Activated T-helper 2 cell treated with anti-CD3 and anti-CD28 coated beads, Interferon-gamma antibody, Interleukin-2, Interleukin-4, amounts not matched to agents 10 μg/mL and 5 μg/mL and 100 μg/mL, durations not matched to agents 14 hours and 24 hours and 36 hours (primary cell): ENCODE data around the gene PHOSPHO1. TPM values are rescaled to one million over a fixed set of nuclear protein-coding genes. Genes with fewer than 3 reads are reported as not detected.

Experiments used
- DNase-seq: peaks from one replicate; pipeline ENCODE4 v3.0.0; 2021; ENCODE audit warnings: low spot score
- H3K27ac Mint-ChIP-seq: one replicate; pipeline ENCODE4 v1.8.0; 2021; ENCODE audit warnings: mixed read lengths
- H3K27me3 Mint-ChIP-seq: one replicate; pipeline ENCODE4 v1.8.0; 2021; ENCODE audit warnings: low read depth, mixed read lengths
- H3K36me3 Mint-ChIP-seq: one replicate; pipeline ENCODE4 v1.8.0; 2021; ENCODE audit warnings: low read depth, mixed read lengths
- H3K4me1 Mint-ChIP-seq: one replicate; pipeline ENCODE4 v1.8.0; 2021; ENCODE audit warnings: low read depth, mixed read lengths
- H3K4me3 Mint-ChIP-seq: one replicate; pipeline ENCODE4 v1.8.0; 2021; ENCODE audit warnings: low read depth, mild to moderate bottlenecking, moderate library complexity, mixed read lengths
- H3K9me3 Mint-ChIP-seq: one replicate; pipeline ENCODE4 v1.8.0; 2021; ENCODE audit warnings: mixed read lengths
- intact Hi-C: fragments of 100-400 bp; cut with micrococcal nuclease; formaldehyde crosslinking; loops from one replicate; pipeline ENCODE4 v1.15.1; 2023
- total RNA-seq: library from RNA; stranded (reverse); gene quantifications from 2 replicates; pipeline ENCODE4 v1.2.3, GENCODE V29; 2022

The PHOSPHO1 gene
- total RNA-seq, 1 donor from 2014 or later, result not detected

DNA sequence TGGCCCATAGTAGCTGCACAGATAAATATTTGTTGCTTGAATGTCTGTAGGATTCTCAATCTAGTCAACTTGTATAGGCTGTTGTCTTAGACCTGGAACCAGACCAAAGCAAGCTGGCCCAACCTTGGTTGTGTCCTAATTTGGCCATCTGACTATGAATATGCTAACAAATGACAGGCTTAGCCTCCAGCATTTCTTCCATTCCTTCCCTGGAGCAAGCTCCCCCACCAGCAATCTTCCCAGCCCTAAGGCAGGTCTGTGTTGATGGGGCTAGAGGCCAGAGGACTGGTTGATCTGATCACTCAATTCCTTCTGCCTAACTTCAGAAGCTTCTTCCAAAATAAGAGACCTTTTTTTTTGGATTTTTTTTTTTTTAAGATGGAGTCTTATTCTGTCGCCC lies 9.4 kb upstream of the PHOSPHO1 start:
- no peak overlapping the region for H3K4me3 Mint-ChIP-seq
- peaks cover 7% of the 10 kb centered on the region for H3K27me3 Mint-ChIP-seq
- H3K4me1 Mint-ChIP-seq, result no peaks in the 10 kb centered on the region
- H3K36me3 Mint-ChIP-seq, result no peaks in the 10 kb centered on the region
- no peak overlapping the region for H3K27ac Mint-ChIP-seq
- intact Hi-C loops, result no loop called here
- no peak for DNase-seq
- no peaks in the 10 kb centered on the region for H3K9me3 Mint-ChIP-seq

DNA sequence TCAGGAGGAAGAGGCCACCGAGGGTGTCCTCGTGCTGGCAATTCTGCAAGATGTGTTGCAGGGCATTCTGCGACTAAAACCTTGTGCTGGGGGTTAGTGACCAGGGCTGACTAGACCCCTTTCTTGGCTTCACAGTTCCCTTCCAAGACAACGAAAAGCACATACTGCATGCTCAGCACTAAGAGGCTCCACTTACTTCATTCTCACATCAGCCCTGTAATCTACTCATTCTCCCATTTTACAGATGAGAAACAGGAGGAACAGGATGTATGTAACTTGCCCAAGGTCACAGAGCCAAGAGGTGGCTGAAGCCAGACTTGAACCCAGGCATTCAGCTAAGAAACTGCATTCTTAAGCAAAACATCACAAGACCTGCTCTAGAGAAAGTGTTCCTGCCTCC lies 5.3 kb upstream of the PHOSPHO1 start:
- peaks cover 21% of the 10 kb centered on the region for H3K27me3 Mint-ChIP-seq
- peaks cover 6% of the 10 kb centered on the region for H3K4me1 Mint-ChIP-seq
- no peak for DNase-seq
- H3K9me3 Mint-ChIP-seq, result no peaks in the 10 kb centered on the region
- intact Hi-C loops, result no loop called here
- no peaks in the 10 kb centered on the region for H3K36me3 Mint-ChIP-seq
- H3K4me3 Mint-ChIP-seq, result no peak overlapping the region
- no peak overlapping the region for H3K27ac Mint-ChIP-seq

DNA sequence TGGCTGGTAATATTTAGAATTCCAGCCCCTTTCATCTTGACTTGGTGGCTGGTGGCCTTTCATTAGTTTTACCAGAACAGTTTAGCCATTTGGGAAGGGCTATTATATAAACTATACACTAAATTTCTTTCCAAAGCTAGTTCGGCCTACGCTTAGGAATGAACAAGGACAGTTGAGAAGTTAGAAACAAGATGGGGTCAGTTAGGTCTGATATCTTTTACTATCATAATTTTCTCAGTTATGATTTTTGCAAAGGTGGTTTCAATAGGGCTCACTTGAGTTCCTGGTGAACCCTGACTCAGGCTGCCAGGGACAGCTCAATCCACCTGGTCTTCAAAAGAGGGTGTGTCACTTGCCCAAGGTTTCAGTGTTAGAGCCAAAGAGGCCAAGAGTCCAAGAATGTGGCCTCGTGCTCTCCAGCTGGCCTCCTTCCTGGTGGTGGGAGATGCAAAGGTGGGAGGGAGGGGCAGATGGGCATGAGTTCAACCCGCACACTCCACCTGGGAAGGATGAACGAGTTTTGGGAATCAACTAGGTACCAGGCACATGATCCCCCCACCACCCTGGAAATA lies 4.0 kb upstream of the PHOSPHO1 start:
- intact Hi-C loops, result no loop called here

DNA sequence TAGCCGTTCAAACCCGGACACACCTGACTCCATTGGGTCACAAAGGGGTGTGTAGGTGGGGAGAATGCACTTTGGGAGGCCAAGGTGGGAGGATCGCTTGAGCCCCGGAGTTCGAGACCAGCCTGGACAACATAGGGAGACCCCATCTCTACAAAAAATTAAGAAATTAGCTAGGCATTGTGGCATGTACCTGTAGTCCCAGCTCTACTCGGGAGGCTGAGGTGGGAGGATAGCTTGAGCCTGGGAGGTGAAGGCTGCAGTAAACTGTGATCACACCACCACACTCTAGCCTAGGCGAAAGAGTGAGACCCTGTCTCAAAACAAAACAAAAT lies 942 bp upstream of the PHOSPHO1 start:
- H3K27me3 Mint-ChIP-seq, result peaks cover 30% of the 10 kb centered on the region
- peaks cover 12% of the 10 kb centered on the region for H3K4me1 Mint-ChIP-seq
- H3K36me3 Mint-ChIP-seq, result no peaks in the 10 kb centered on the region
- H3K9me3 Mint-ChIP-seq, result no peaks in the 10 kb centered on the region
- no peak overlapping the region for H3K27ac Mint-ChIP-seq
- intact Hi-C loops, result loop anchor here (2.0 kb wide), 1 partner anchor 29 kb away; no protein-coding TSS in a partner anchor
- DNase-seq, result no peak
- H3K4me3 Mint-ChIP-seq, result peak overlapping the region; percentile 78

More for the DNA sequence above, 4.0 kb upstream of the PHOSPHO1 start:
- Mint-ChIP-seq H3K4me1 (peaks cover 6% of the 10 kb centered on the region), H3K36me3 (no peaks in the 10 kb centered on the region), H3K9me3 (no peaks in the 10 kb centered on the region), H3K4me3 (no peak overlapping the region), H3K27me3 (peaks cover 22% of the 10 kb centered on the region), H3K27ac (no peak overlapping the region)
- DNase-seq, result no peak

DNA sequence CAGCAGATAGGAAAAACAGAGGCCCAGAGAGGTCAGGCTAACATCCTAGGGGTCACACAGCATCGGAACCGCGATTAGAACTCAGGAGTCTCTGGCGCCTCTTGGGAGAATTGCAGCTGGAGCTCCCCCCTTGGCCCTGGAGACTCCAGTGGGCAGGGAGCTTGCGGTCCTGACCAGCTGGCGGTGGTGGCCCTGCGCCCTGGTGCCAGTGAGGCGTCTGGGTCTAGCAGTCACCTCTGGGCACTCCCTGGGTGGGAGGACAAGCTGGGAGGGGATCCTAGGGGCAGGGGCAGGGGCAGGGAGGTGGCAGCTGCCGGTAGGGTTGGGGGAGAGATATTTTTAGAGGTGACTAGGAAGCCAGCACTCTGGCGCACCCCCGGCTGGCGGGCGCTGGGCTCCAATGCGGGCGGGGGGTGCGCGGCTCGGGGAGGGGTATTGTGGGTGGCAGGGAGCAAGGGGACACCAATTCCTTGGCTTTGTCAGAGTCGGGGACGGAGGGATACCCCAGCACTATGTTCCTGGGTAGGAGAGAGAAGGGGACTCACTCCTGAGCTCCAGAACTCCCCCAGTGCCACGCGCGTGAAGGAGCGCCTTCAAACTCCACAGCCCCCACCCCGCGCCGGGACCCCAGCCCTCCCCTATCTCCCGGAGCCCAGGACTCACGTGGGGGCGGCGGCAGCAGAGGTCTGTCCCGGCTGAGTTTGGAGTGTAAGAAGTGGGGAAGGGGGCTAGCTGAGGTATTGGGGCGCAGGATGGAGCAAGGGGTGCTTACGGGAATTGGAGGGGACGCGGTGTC lies 584 bp downstream of the PHOSPHO1 start:
- Mint-ChIP-seq H3K4me1 (peaks cover 12% of the 10 kb centered on the region), H3K36me3 (no peaks in the 10 kb centered on the region), H3K4me3 (peak overlapping the region; percentile 78), H3K9me3 (no peaks in the 10 kb centered on the region), H3K27ac (no peak overlapping the region), H3K27me3 (peaks cover 38% of the 10 kb centered on the region)
- intact Hi-C loops, result loop anchor here (2.0 kb wide), 1 partner anchor 31 kb away; no protein-coding TSS in a partner anchor
- no peak for DNase-seq

DNA sequence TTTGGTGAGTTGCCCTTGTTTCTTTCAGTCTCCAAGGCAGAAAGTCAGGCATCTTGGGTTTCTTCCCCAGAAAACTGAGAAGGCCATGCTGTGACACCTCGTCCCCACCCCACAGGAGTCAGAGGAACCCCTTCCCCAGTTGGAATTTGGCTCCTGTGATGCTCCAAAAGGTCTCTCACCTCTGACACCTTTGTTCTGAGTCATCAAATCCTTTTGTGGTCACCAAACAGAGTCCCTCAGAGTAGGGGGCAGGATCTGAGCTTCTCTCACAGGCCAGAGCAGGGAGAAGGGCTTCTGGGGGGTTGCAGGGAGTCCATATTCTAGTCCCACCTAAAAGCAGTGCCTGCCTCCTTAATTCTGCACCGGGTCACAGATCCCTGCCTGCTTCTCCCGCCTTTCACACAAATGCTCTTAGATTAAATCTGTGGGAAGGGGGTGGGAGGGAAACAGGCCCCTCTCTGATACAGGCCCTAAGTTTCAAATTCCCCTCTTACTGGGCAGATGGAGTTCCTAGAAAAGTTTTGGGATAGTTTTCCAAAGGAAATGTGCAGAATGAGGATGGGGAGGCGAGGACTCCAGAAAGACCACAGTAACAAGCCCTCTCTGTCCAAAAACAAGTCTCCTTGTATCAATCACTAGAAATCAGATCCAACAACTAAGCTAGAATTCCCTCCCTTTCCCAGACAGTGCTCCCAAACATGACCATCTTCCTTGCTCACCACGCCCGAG lies 1.3 kb downstream of the PHOSPHO1 start:
- intact Hi-C loops, result no loop called here

DNA sequence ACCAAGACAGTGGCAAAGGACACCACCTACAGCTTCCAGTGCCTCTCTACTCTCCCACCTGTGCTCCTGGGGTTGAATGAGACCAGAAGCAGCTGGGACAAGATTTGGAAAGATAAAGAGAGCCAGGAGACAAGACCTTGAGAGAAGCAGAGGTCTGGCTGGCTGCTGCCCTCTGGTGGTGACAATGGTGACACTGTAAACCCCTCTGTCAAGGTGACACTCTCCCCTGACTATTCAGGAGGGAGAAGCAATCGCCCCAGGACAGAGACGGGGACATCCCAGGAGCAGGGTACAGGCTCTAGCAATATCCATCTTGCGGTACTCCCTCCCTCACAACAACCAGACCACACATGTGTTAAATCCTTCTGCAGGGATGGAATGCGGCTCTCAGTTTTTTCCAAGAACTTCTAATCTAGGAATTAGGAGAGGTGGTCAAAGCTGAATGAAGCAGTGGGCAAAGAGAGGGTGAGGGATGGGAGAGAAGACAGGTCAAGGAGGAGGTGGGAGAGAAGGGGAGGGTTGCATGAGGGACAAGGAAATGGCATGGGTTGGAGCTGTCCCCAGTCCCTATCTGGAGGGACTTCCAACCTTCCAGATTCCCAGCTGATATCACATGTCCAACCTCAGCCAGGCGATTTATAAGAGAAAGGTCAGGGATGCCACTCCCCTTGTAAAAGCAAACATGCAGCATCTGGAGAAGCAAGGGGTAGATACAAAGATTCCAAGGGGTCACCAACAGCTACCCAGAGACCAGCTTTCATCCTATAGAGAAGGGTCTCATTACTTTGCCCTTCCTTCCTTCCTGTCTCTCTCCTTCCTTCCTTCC lies 2.9 kb downstream of the PHOSPHO1 start:
- DNase-seq, result peak; percentile 53
- H3K4me1 Mint-ChIP-seq, result peaks cover 28% of the 10 kb centered on the region
- intact Hi-C loops, result loop anchor here (1.0 kb wide), 1 partner anchor 47 kb away; no protein-coding TSS in a partner anchor

More for the DNA sequence above, 1.3 kb downstream of the PHOSPHO1 start:
- Mint-ChIP-seq H3K27ac (no peak overlapping the region), H3K4me1 (peaks cover 16% of the 10 kb centered on the region), H3K4me3 (peak overlapping the region; percentile 0), H3K9me3 (no peaks in the 10 kb centered on the region), H3K36me3 (no peaks in the 10 kb centered on the region), H3K27me3 (peaks cover 41% of the 10 kb centered on the region)
- DNase-seq, result no peak

DNA sequence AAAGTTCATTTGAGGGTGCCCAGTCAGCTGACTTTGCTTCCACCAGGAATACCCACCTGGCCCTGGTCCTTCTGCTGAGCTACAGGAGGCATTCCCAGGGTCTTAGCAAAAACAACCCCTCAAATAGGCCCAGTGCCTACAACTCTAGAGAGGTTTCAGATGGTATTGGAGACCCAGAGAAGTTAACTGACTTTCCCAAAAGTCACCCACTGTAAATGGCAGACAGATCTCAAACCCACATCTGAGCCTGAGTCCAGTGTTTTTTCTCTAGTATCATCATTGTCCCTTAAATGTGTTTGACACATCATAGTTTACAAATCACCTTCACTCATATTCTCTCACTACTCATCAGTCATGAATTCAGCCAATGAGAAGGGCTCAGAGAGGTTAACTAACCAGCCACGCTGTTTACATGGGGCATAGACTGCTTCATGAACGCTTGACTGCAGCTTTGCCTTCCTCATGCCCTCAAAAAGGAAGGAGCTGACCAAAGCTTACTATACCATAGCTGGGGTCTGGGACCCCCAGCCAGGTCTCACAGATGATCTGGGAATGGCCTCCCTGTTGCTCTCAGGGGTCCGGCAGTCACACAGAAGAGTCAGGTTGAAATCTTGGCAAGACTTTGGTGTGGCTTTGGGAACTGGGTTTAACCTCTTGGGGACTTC lies 3.7 kb downstream of the PHOSPHO1 start:
- Mint-ChIP-seq H3K9me3 (no peaks in the 10 kb centered on the region), H3K27me3 (peaks cover 42% of the 10 kb centered on the region), H3K4me3 (no peak overlapping the region), H3K36me3 (peaks cover 16% of the 10 kb centered on the region), H3K4me1 (peaks cover 28% of the 10 kb centered on the region), H3K27ac (no peak overlapping the region)
- DNase-seq, result no peak
- intact Hi-C loops, result loop anchor here (1.0 kb wide), 1 partner anchor 47 kb away; no protein-coding TSS in a partner anchor

More for the DNA sequence above, 2.9 kb downstream of the PHOSPHO1 start:
- Mint-ChIP-seq H3K9me3 (no peaks in the 10 kb centered on the region), H3K27me3 (peaks cover 43% of the 10 kb centered on the region), H3K36me3 (peaks cover 8% of the 10 kb centered on the region), H3K27ac (no peak overlapping the region), H3K4me3 (peak overlapping the region; percentile 9)

DNA sequence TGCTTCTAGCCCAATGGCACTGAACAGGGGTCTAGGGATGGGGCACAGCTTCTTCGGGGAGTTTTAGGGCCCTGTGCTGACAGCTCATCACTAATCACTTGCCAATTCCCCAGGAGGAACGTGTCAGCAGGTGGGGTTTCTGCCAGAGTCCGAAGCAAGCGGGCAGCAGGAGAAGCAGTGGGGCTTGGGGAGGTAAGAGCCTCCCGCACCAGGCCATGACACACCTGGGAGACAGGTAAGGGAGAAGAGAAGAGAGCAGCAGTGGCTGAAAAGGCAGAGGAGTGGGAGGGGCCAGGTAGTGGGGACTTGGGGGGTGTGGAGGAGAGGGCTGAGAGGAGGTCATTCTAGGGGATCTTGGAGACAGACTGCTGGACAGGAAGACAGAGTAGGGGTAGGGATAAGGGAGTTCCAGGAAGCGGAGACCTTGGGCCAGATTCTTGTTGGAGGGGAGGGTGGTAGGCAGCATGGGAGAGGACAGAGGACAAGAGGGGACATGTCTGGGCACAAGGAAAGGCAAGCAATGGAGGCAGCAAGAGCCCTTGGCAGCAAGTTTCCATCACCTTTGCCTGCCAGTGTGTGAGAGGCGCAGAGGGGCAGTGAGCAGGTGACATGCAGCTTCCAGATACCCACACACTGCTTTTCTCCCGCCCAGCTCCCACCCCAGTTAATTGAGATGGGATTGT lies 4.9 kb downstream of the PHOSPHO1 start:
- Mint-ChIP-seq H3K36me3 (peaks cover 22% of the 10 kb centered on the region), H3K9me3 (no peaks in the 10 kb centered on the region), H3K4me3 (no peak overlapping the region), H3K4me1 (peaks cover 22% of the 10 kb centered on the region), H3K27me3 (peaks cover 33% of the 10 kb centered on the region), H3K27ac (no peak overlapping the region)
- intact Hi-C loops, result no loop called here
- no peak for DNase-seq

DNA sequence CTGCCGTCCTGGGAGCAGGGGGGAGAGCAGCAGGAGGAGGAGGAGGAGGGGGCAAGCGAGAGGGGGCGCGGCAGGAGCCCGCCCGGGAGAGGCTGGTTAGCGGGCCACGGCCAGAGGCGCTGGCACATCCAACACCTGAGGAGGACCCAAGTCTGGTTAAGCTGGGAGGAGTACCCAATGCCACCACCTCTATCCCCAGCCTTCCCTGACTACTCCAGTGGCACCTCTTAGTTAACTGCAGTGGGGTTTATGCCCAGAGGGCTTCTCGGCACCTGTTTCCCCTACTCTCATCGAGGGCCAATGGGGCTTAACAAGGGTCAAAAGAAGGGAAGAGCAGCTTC lies 5.6 kb downstream of the PHOSPHO1 start:
- intact Hi-C loops, result no loop called here
- H3K27ac Mint-ChIP-seq, result no peak overlapping the region
- H3K9me3 Mint-ChIP-seq, result no peaks in the 10 kb centered on the region
- H3K4me3 Mint-ChIP-seq, result peak overlapping the region; percentile 17
- DNase-seq, result no peak
- peaks cover 27% of the 10 kb centered on the region for H3K36me3 Mint-ChIP-seq
- peaks cover 25% of the 10 kb centered on the region for H3K4me1 Mint-ChIP-seq
- H3K27me3 Mint-ChIP-seq, result peaks cover 33% of the 10 kb centered on the region

DNA sequence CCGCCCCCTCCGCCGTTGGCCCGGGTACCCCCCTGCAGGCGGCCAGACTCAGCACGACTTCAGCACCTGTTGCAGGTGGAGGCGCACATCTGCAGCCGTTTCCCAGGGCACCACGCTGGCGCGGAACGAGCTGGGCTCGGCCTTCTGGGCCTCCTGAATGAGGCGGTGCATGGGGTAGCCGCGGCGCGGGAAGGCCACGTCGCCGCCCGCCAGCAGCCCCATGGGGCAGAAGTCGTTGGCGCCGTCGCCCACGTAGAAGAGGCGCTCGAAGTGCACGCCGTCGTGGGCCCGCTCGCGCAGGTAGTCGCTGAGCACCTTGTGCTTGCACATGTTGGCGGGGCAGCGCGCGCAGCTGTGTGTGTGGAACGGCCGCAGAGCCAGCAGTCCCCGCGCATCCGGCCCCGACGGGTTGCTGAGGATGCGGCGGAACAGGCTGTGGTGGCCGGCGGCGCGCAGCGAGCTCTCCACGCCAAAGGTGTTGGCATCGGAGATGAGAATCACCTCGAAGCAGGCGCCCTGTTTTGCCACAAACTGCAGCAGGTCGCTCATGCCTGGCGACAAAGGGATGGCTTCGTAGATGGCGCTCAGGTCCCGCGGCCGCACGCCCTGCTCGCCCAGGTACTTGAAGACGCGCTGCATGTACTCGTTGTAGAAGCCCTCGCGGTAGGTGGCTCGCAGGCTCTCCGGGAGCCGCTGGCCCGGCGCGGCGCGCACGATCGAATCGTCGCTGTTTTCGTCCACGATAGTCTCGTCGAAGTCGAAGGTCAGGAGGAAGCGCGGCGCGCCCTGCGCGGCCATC lies 6.2 kb downstream of the PHOSPHO1 start:
- Mint-ChIP-seq H3K4me1 (peaks cover 25% of the 10 kb centered on the region), H3K4me3 (peak overlapping the region; percentile 33), H3K27me3 (peaks cover 28% of the 10 kb centered on the region), H3K27ac (no peak overlapping the region), H3K9me3 (no peaks in the 10 kb centered on the region), H3K36me3 (peaks cover 32% of the 10 kb centered on the region)
- intact Hi-C loops, result no loop called here
- peak; percentile 49 for DNase-seq
